Peyer's patch (tissue), 4 donors: ENCODE measurements around the gene MECR.

ENCODE experiments used
- POLR2A ChIP-seq, 2 donors: fragments of 450-650 bp; IDR thresholded peaks; one replicate each; pipeline ENCODE4 v1.5.1; 2017; ENCODE audit warnings: antibody characterized with exemption in 2 of 2, mild to moderate bottlenecking in 2 of 2, moderate library complexity in 2 of 2
- TF ChIP-seq, protein P1 (sequence below), 6 experiments: fragments of 450-650 bp in 4 of 6; fragments of 200-600 bp in 2 of 6; sonication (generic) in 1 of 6; IDR thresholded peaks; one replicate each; pipeline ENCODE4 v1.5.1; 2017 to 2019; ENCODE audit warnings: antibody characterized with exemption in 6 of 6, mild to moderate bottlenecking in 3 of 6, moderate library complexity in 1 of 6

DNA sequence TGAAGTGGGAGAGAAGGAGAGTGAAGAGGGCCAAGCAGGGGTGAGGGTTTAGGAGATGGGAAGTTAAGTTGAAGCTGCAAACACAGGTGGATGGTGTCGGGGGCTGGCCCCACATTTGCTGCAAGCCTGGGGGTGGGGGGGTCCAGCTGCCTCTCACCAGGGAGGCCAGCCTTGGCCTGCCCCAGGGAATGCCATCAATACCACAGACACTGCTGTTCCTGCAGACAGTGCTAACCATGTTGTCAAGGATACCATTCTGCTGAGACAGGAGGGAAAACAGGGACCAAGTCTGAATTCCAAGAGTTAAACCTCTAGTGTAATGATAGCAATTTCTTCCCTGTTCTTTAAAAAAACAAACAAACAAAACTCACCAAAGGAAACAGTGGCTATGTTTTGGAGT, 8.0 kb downstream of the MECR start:
- TF ChIP-seq, protein P1, sequence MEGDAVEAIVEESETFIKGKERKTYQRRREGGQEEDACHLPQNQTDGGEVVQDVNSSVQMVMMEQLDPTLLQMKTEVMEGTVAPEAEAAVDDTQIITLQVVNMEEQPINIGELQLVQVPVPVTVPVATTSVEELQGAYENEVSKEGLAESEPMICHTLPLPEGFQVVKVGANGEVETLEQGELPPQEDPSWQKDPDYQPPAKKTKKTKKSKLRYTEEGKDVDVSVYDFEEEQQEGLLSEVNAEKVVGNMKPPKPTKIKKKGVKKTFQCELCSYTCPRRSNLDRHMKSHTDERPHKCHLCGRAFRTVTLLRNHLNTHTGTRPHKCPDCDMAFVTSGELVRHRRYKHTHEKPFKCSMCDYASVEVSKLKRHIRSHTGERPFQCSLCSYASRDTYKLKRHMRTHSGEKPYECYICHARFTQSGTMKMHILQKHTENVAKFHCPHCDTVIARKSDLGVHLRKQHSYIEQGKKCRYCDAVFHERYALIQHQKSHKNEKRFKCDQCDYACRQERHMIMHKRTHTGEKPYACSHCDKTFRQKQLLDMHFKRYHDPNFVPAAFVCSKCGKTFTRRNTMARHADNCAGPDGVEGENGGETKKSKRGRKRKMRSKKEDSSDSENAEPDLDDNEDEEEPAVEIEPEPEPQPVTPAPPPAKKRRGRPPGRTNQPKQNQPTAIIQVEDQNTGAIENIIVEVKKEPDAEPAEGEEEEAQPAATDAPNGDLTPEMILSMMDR (IDR thresholded peaks at IDR 0.05): no peak
- TF ChIP-seq POLR2A (IDR thresholded peaks at IDR 0.05): no peak
